ENCODE measurements around the gene CYP27B1. TPM values are rescaled to one million over a fixed set of nuclear protein-coding genes. Genes with fewer than 3 reads are reported as not detected.

The CYP27B1 gene
- total RNA-seq, 2 experiments from 2014 or later, result 6.9 to 7.1 TPM

- Histone ChIP-seq H3K4me3 (ENCODE audit: low read depth, low read length, poor library complexity, severe bottlenecking) (peak within 1 kb of the TSS; percentile 44), H2AFZ (ENCODE audit: low read length) (peak within 1 kb of the TSS; percentile 48; the same call in 1 of the 2 replicates), H3K36me3 (ENCODE audit: insufficient read depth, low read length) (peaks cover 49% of the 10 kb centered on the region), H3K27ac (ENCODE audit: low read depth, low read length, poor library complexity, severe bottlenecking) (no peak within 1 kb of the TSS), H4K20me1 (ENCODE audit: insufficient read depth, low read length) (no peaks in the 10 kb centered on the region), H3K79me2 (ENCODE audit: insufficient read depth, low read depth, low read length) (peaks cover 20% of the 10 kb centered on the region), H3K9me3 (ENCODE audit: low read length) (no peaks in the 10 kb centered on the region), H3K4me2 (ENCODE audit: low read length) (peak within 1 kb of the TSS; percentile 45), H3K4me1 (ENCODE audit: insufficient read depth, low read length, poor library complexity, severe bottlenecking) (peaks cover 40% of the 10 kb centered on the region), H3K9me2 (ENCODE audit: insufficient read depth, low read length) (no peaks in the 10 kb centered on the region)
- BruUV-seq (replicated peaks), result no TSS peak
- no peak for TF ChIP-seq EZH2phosphoT487 (IDR thresholded peaks at IDR 0.05; ENCODE audit: borderline replicate concordance, low read depth, low read length)
- TF ChIP-seq, protein P1, sequence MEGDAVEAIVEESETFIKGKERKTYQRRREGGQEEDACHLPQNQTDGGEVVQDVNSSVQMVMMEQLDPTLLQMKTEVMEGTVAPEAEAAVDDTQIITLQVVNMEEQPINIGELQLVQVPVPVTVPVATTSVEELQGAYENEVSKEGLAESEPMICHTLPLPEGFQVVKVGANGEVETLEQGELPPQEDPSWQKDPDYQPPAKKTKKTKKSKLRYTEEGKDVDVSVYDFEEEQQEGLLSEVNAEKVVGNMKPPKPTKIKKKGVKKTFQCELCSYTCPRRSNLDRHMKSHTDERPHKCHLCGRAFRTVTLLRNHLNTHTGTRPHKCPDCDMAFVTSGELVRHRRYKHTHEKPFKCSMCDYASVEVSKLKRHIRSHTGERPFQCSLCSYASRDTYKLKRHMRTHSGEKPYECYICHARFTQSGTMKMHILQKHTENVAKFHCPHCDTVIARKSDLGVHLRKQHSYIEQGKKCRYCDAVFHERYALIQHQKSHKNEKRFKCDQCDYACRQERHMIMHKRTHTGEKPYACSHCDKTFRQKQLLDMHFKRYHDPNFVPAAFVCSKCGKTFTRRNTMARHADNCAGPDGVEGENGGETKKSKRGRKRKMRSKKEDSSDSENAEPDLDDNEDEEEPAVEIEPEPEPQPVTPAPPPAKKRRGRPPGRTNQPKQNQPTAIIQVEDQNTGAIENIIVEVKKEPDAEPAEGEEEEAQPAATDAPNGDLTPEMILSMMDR (conservative IDR thresholded peaks at IDR 0.05; ENCODE audit: low read length), result no peak
- DNase-seq (ENCODE audit: low spot score), result peak; percentile 79
- ChIA-PET CTCF (ENCODE audit: unreplicated experiment) (interaction anchor here (0.5 kb wide), 1 partner anchor 26 kb away, joined by 3 read pairs; no protein-coding TSS in a partner anchor), POLR2A (interaction anchor here (0.6 to 1.4 kb wide), 5 partner anchors 9 to 154 kb away, joined by 3 to 4 read pairs (median 3); partner anchors contain the start of gene PIP4K2C)
- intact Hi-C loops (cut with micrococcal nuclease; ENCODE audit: unreplicated experiment), result loop anchor here (5.0 kb wide), 1 partner anchor 268 kb away; the partner anchor contains the start of gene ARHGAP9
Observed at GRCh38 chr12:57744777-57745484, 21.9 kb downstream of the CYP27B1 start, which contains the start of gene TSPAN31. TSPAN31 (plus strand) TSS chr12:57745039; CDS start chr12:57745155, 116 bp downstream.

GRCh38 chr12:57744194-57744776, 22.6 kb downstream of the CYP27B1 start:
- no TSS peak for BruUV-seq (replicated peaks)
- no peaks in the 10 kb centered on the region for H4K20me1 ChIP-seq (ENCODE audit: insufficient read depth, low read length)

More at GRCh38 chr12:57744194-57744776, 22.6 kb downstream of the CYP27B1 start:
- H3K9me3 ChIP-seq (ENCODE audit: low read length), result no peaks in the 10 kb centered on the region
- peaks cover 17% of the 10 kb centered on the region; the same call in 1 of the 2 replicates for H3K79me2 ChIP-seq (ENCODE audit: insufficient read depth, low read depth, low read length)
- POLR2A ChIA-PET, result interaction anchor here (0.6 to 0.7 kb wide), 4 partner anchors 41 to 154 kb away, joined by 3 to 4 read pairs (median 4); partner anchors contain the start of gene PIP4K2C
- no peak overlapping the region for H3K27ac ChIP-seq (ENCODE audit: low read depth, low read length, poor library complexity, severe bottlenecking)
- H3K4me3 ChIP-seq (ENCODE audit: low read depth, low read length, poor library complexity, severe bottlenecking), result peak overlapping the region; percentile 44
- CTCF ChIA-PET (ENCODE audit: unreplicated experiment), result interaction anchor here (0.5 kb wide), 1 partner anchor 26 kb away, joined by 3 read pairs; no protein-coding TSS in a partner anchor
- peak overlapping the region; percentile 45 for H3K4me2 ChIP-seq (ENCODE audit: low read length)
- peak; percentile 30 for DNase-seq (ENCODE audit: low spot score)
- peaks cover 42% of the 10 kb centered on the region for H3K36me3 ChIP-seq (ENCODE audit: insufficient read depth, low read length)
- H3K4me1 ChIP-seq (ENCODE audit: insufficient read depth, low read length, poor library complexity, severe bottlenecking), result peaks cover 46% of the 10 kb centered on the region
- intact Hi-C loops (cut with micrococcal nuclease; ENCODE audit: unreplicated experiment), result loop anchor here (5.0 kb wide), 1 partner anchor 267 kb away; the partner anchor contains the start of gene ARHGAP9
- H2AFZ ChIP-seq (ENCODE audit: low read length), result peak overlapping the region; percentile 48; the same call in 1 of the 2 replicates
- TF ChIP-seq, protein P1 (conservative IDR thresholded peaks at IDR 0.05; ENCODE audit: low read length), result no peak
- TF ChIP-seq EZH2phosphoT487 (IDR thresholded peaks at IDR 0.05; ENCODE audit: borderline replicate concordance, low read depth, low read length), result no peak
- no peaks in the 10 kb centered on the region for H3K9me2 ChIP-seq (ENCODE audit: insufficient read depth, low read length)
